ENCODE results near the gene ZSWIM6.

- TF ChIP-seq, protein P1, sequence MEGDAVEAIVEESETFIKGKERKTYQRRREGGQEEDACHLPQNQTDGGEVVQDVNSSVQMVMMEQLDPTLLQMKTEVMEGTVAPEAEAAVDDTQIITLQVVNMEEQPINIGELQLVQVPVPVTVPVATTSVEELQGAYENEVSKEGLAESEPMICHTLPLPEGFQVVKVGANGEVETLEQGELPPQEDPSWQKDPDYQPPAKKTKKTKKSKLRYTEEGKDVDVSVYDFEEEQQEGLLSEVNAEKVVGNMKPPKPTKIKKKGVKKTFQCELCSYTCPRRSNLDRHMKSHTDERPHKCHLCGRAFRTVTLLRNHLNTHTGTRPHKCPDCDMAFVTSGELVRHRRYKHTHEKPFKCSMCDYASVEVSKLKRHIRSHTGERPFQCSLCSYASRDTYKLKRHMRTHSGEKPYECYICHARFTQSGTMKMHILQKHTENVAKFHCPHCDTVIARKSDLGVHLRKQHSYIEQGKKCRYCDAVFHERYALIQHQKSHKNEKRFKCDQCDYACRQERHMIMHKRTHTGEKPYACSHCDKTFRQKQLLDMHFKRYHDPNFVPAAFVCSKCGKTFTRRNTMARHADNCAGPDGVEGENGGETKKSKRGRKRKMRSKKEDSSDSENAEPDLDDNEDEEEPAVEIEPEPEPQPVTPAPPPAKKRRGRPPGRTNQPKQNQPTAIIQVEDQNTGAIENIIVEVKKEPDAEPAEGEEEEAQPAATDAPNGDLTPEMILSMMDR (IDR thresholded peaks at IDR 0.05; ENCODE audit: insufficient read depth, low read depth, low read length) = no peak
- TF ChIP-seq EZH2 (IDR thresholded peaks at IDR 0.05; ENCODE audit: insufficient read depth, low read length) = no peak
Measured at GRCh38 chr5:61295365-61295764, 36.7 kb upstream of the ZSWIM6 start.
